ENCODE measurements around the gene APBA2.

DNA sequence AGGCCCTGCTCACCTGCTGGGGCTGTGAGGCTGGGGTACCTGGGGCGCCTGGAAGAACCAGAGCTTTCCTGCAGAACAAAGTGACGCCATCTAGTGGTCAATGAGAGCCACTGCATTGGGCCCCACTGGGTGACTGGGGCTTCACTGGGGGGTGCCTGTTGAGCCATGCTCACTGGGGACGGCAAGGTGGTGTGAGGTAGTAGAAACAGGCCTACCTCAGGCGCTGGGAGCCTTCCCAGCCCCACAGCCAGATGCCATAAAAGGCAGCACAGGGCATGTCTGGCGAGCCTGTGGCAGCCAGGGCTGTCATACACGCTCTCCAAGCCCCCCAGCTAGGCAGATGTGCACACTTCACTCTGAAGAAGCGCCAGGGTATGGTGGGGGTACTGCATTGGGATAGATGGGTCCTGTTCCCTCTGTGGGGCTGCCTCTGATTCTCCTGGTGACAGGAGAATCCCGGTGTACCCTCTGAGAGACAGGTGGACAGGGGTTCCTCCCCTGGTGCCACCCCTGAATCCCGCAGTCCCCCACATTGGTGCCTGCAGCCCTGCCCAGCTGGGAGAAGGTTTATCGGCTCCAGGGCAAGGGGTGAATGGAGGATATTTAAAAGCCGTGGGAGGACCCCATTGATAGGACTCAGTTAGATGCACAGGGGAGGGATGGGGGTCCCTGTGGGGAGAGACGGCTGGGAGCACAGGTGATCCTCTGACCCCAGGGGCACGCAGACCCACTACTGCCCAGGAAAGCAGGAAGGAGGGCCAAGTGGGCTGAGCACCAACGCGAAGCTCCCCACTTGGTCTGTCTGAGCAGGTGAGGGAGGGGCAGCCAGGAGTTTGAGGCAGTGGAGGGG, 205.1 kb downstream of the APBA2 start:
- no peak for TF ChIP-seq POLR2A (IDR thresholded peaks at IDR 0.05)
- TF ChIP-seq, protein P1, sequence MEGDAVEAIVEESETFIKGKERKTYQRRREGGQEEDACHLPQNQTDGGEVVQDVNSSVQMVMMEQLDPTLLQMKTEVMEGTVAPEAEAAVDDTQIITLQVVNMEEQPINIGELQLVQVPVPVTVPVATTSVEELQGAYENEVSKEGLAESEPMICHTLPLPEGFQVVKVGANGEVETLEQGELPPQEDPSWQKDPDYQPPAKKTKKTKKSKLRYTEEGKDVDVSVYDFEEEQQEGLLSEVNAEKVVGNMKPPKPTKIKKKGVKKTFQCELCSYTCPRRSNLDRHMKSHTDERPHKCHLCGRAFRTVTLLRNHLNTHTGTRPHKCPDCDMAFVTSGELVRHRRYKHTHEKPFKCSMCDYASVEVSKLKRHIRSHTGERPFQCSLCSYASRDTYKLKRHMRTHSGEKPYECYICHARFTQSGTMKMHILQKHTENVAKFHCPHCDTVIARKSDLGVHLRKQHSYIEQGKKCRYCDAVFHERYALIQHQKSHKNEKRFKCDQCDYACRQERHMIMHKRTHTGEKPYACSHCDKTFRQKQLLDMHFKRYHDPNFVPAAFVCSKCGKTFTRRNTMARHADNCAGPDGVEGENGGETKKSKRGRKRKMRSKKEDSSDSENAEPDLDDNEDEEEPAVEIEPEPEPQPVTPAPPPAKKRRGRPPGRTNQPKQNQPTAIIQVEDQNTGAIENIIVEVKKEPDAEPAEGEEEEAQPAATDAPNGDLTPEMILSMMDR (IDR thresholded peaks at IDR 0.05), result peak in 1 of 4 experiments; percentile 8
